Activated CD4-positive, alpha-beta T cell treated with anti-CD3 and anti-CD28 coated beads, Interleukin-2, amount 10 ng/mL, durations not matched to agents 7 days and 5 days (primary cell): Measurements from ENCODE around the gene LARGE1. TPM values are rescaled to one million over a fixed set of nuclear protein-coding genes. Genes with fewer than 3 reads are reported as not detected.

ENCODE experiments used
- CTCF ChIA-PET: fragments of 350-600 bp; sonication (Branson Sonifier 250); formaldehyde crosslinking; loops from one replicate; lab custom pipeline; 2021; ENCODE audit warnings: antibody characterized with exemption; lab: Charles Lee
- POLR2A ChIA-PET: fragments of 350-600 bp; sonication (Branson Sonifier 250); formaldehyde crosslinking; loops from one replicate; lab custom pipeline; 2021; ENCODE audit warnings: antibody characterized with exemption; lab: Charles Lee
- DNase-seq: peaks from one replicate; pipeline ENCODE4 v3.0.0-alpha.2; 2020
- H3K27ac Mint-ChIP-seq: one replicate; pipeline ENCODE4 v1.8.0; 2021; ENCODE audit warnings: mild to moderate bottlenecking, moderate library complexity, mixed read lengths
- H3K27me3 Mint-ChIP-seq: one replicate; pipeline ENCODE4 v1.8.0; 2021; ENCODE audit warnings: mixed read lengths
- H3K36me3 Mint-ChIP-seq: one replicate; pipeline ENCODE4 v1.8.0; 2021; ENCODE audit warnings: low read depth, mixed read lengths
- H3K4me1 Mint-ChIP-seq: one replicate; pipeline ENCODE4 v1.8.0; 2021; ENCODE audit warnings: mixed read lengths
- H3K4me3 Mint-ChIP-seq: one replicate; pipeline ENCODE4 v1.8.0; 2021; ENCODE audit warnings: mild to moderate bottlenecking, moderate library complexity, mixed read lengths
- H3K9me3 Mint-ChIP-seq: one replicate; pipeline ENCODE4 v1.8.0; 2021; ENCODE audit warnings: mixed read lengths
- microRNA-seq: library from miRNA; unstranded; fragments of <30 nt; microRNA quantifications from one replicate; pipeline ENCODE4 v1.2.0, GENCODE V29; 2021; ENCODE audit warnings: borderline microRNAs expressed, borderline replicate concordance
- total RNA-seq, 2 experiments: library from RNA; stranded (reverse); gene quantifications; one replicate each; pipeline ENCODE4 v1.2.3, GENCODE V29; 2021

LARGE1 gene
- total RNA-seq, 2 experiments from 2014 or later, result 0.21 to 0.40 TPM

GRCh38 chr22:33242078-33242477 lies 678.2 kb downstream of the LARGE1 start:
- ChIA-PET POLR2A (no interaction called here), CTCF (no interaction called here)
- Mint-ChIP-seq H3K36me3 (no peaks in the 10 kb centered on the region), H3K9me3 (no peaks in the 10 kb centered on the region), H3K27me3 (peaks cover 2% of the 10 kb centered on the region), H3K27ac (no peak overlapping the region), H3K4me1 (no peaks in the 10 kb centered on the region), H3K4me3 (no peak overlapping the region)
- no peak for DNase-seq

- POLR2A ChIA-PET, result no interaction called here
- Mint-ChIP-seq H3K4me3 (no peak overlapping the region), H3K9me3 (no peaks in the 10 kb centered on the region), H3K4me1 (no peaks in the 10 kb centered on the region), H3K27ac (no peak overlapping the region), H3K27me3 (peaks cover 2% of the 10 kb centered on the region), H3K36me3 (no peaks in the 10 kb centered on the region)
- DNase-seq, result no peak
- CTCF ChIA-PET, result no interaction called here
Measured at GRCh38 chr22:33240888-33241475, 679.3 kb downstream of the LARGE1 start.

DNA sequence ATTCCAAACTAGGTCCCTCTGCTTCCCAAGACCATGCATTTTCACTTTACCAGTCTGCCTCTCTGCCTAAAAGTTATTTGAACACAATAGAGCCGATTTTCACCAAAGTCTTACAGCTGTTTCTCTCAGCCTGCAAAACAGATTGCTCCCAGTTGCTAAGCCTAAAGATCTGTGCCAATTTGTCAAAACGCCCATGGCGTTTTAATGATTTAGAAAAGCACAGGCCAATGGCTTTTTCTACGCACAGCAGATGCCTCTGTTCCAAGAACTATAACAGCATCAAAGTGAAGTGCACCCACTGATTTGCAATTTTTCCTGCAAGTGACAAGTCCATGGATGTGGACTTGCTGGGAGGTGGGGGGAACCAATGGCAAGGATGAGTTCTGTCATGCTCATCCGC lies 688.2 kb downstream of the LARGE1 start:
- peaks cover 33% of the 10 kb centered on the region for H3K9me3 Mint-ChIP-seq
- DNase-seq, result no peak
- H3K36me3 Mint-ChIP-seq, result no peaks in the 10 kb centered on the region
- H3K4me3 Mint-ChIP-seq, result no peak overlapping the region
- H3K4me1 Mint-ChIP-seq, result no peaks in the 10 kb centered on the region
- no peaks in the 10 kb centered on the region for H3K27me3 Mint-ChIP-seq
- POLR2A ChIA-PET, result no interaction called here
- H3K27ac Mint-ChIP-seq, result no peak overlapping the region
- CTCF ChIA-PET, result no interaction called here

- CTCF ChIA-PET, result interaction anchor here (0.6 kb wide), 2 partner anchors 115 to 423 kb away, joined by 3 to 4 read pairs; no protein-coding TSS in a partner anchor
- H3K9me3 Mint-ChIP-seq, result peaks cover 30% of the 10 kb centered on the region
Measured at GRCh38 chr22:33227791-33228190, 692.5 kb downstream of the LARGE1 start.

DNA sequence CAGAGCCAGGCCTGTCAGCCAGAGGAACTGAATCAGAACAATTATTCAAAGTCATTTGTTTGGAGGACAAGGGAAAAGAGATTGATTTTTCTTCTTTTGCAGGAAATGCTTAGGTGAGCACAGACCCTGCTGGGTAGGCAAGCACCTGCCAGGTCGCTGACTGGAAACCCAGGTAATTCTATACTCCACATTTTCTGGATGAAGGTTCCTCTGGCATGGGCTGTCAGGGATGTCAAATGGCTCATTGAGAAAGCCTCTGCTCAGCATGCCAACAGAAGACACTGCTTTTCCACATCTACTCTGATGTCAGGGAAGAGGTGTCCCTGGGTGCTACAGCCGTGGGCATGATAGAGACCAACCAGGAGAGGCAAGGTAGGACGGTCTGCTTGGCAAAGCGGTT lies 695.4 kb downstream of the LARGE1 start:
- no peaks in the 10 kb centered on the region for H3K27me3 Mint-ChIP-seq
- H3K4me1 Mint-ChIP-seq, result no peaks in the 10 kb centered on the region
- no peak overlapping the region for H3K27ac Mint-ChIP-seq
- no peak for DNase-seq
- H3K36me3 Mint-ChIP-seq, result no peaks in the 10 kb centered on the region
- H3K9me3 Mint-ChIP-seq, result peaks cover 17% of the 10 kb centered on the region
- CTCF ChIA-PET, result no interaction called here
- H3K4me3 Mint-ChIP-seq, result no peak overlapping the region
- POLR2A ChIA-PET, result no interaction called here

More at GRCh38 chr22:33227791-33228190, 692.5 kb downstream of the LARGE1 start:
- H3K4me1 Mint-ChIP-seq, result no peaks in the 10 kb centered on the region
- H3K36me3 Mint-ChIP-seq, result no peaks in the 10 kb centered on the region
- no peak overlapping the region for H3K4me3 Mint-ChIP-seq
- no peaks in the 10 kb centered on the region for H3K27me3 Mint-ChIP-seq
- POLR2A ChIA-PET, result no interaction called here
- DNase-seq, result no peak
- H3K27ac Mint-ChIP-seq, result no peak overlapping the region

Small RNA genes lying within 50 kb of the gene (microRNA-seq; reads per million reads assigned to microRNA genes)
- gene MIR4764, result not detected
